Neutrophil (primary cell): ENCODE data around the gene DUS2.

Experiments used
- H3K27ac ChIP-seq: fragments of 200-600 bp; sonication (generic); 2 replicates; pipeline ENCODE4 v1.5.1; 2016; ENCODE audit warnings: mild to moderate bottlenecking, moderate library complexity
- H3K27me3 ChIP-seq: fragments of 200-600 bp; sonication (generic); 2 replicates; pipeline ENCODE4 v1.6.0; 2016; ENCODE audit warnings: mild to moderate bottlenecking
- H3K36me3 ChIP-seq: fragments of 200-600 bp; sonication (generic); 2 replicates; pipeline ENCODE4 v1.5.1; 2017
- H3K4me1 ChIP-seq, 2 experiments: fragments of 200-600 bp in 1 of 2; sonication (generic) in 1 of 2; 1 replicate in 1 of 2; 2 replicates in 1 of 2; pipeline versions ENCODE4 v1.5.1 to v1.6.1; 2013 to 2016; ENCODE audit warnings: low read depth in 1 of 2, low read length in 1 of 2, mild to moderate bottlenecking in 1 of 2, moderate library complexity in 1 of 2; ENCODE audit not compliant: control insufficient read depth in 1 of 2, insufficient read depth in 1 of 2
- H3K4me3 ChIP-seq, 2 experiments: fragments of 200-600 bp in 1 of 2; sonication (generic) in 1 of 2; 1 replicate in 1 of 2; 2 replicates in 1 of 2; pipeline ENCODE4 v1.5.1; 2013 to 2016; ENCODE audit warnings: low read depth in 1 of 2, low read length in 1 of 2, mild to moderate bottlenecking in 1 of 2, moderate library complexity in 1 of 2
- H3K9me3 ChIP-seq: fragments of 200-600 bp; sonication (generic); 2 replicates; pipeline ENCODE4 v1.5.1; 2016
- TF ChIP-seq, protein P1 (sequence below): fragments of 200-600 bp; sonication (generic); IDR thresholded peaks from 2 replicates; pipeline ENCODE4 v1.5.1; 2016; ENCODE audit warnings: antibody characterized with exemption

DUS2 gene

GRCh38 chr16:68078701-68079375 lies 55.8 kb downstream of the DUS2 start:
- Histone ChIP-seq H3K4me1 (peaks cover 85 to 99% of the 10 kb centered on the region in 2 experiments), H3K27me3 (no peaks in the 10 kb centered on the region), H3K4me3 (peak overlapping the region; percentile 33 to 56), H3K36me3 (peaks cover 20% of the 10 kb centered on the region), H3K27ac (peak overlapping the region; percentile 95), H3K9me3 (no peaks in the 10 kb centered on the region)
- TF ChIP-seq, protein P1, sequence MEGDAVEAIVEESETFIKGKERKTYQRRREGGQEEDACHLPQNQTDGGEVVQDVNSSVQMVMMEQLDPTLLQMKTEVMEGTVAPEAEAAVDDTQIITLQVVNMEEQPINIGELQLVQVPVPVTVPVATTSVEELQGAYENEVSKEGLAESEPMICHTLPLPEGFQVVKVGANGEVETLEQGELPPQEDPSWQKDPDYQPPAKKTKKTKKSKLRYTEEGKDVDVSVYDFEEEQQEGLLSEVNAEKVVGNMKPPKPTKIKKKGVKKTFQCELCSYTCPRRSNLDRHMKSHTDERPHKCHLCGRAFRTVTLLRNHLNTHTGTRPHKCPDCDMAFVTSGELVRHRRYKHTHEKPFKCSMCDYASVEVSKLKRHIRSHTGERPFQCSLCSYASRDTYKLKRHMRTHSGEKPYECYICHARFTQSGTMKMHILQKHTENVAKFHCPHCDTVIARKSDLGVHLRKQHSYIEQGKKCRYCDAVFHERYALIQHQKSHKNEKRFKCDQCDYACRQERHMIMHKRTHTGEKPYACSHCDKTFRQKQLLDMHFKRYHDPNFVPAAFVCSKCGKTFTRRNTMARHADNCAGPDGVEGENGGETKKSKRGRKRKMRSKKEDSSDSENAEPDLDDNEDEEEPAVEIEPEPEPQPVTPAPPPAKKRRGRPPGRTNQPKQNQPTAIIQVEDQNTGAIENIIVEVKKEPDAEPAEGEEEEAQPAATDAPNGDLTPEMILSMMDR = no peak

- peaks cover 15% of the 10 kb centered on the region for H3K36me3 ChIP-seq
- peaks cover 87 to 100% of the 10 kb centered on the region in 2 experiments for H3K4me1 ChIP-seq
- H3K4me3 ChIP-seq = peak overlapping the region; percentile 33 to 56
- H3K27ac ChIP-seq = peak overlapping the region; percentile 95
- TF ChIP-seq, protein P1 = no peak
- no peaks in the 10 kb centered on the region for H3K9me3 ChIP-seq
- no peaks in the 10 kb centered on the region for H3K27me3 ChIP-seq
These were observed 56.2 kb downstream of the DUS2 start for GRCh38 chr16:68079376-68079625.

GRCh38 chr16:68079626-68080344 lies 56.7 kb downstream of the DUS2 start:
- H3K4me1 ChIP-seq = peaks cover 87 to 100% of the 10 kb centered on the region in 2 experiments
- no peaks in the 10 kb centered on the region for H3K27me3 ChIP-seq
- H3K9me3 ChIP-seq = no peaks in the 10 kb centered on the region
- peak overlapping the region; percentile 33 to 56 for H3K4me3 ChIP-seq
- H3K36me3 ChIP-seq = peaks cover 14% of the 10 kb centered on the region
- TF ChIP-seq, protein P1 = no peak
- H3K27ac ChIP-seq = peak overlapping the region; percentile 95

DNA sequence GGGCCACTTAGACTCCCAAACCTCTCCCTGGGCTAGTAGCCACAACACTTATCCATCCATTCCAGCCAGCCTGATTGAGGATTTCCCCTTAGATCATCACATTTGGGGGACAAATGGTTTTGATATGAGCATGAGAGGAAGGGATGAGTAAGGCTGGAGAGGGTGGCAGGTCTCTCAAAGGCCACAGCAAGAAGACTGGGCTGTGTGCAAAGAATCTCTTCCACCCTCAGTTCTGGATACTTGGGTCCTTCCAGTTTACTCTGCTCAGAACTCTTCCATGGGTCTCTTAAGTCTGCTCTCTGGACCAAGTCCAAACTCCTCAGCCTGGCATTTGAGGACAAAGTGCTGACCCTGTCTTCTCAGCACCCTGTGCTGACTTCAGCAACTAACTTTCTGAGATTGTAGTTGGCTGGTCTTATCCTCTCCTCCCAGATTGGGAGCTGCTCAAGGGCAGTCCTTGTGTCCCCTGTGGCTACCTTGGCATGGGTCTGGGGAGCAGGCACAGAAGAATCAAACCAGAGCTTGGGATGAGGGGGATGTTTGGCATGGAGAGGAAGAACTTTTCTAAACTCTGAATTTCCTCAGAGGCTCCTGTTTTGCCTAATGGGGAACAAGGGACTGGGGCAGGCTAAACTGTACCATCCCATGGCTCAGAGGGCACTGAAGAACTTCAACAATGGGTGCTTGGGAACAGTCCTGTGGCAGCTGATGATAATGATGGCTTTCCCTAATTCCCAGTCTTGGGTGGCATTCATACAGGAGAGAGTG lies 59.0 kb downstream of the DUS2 start:
- no peaks in the 10 kb centered on the region for H3K9me3 ChIP-seq
- peaks cover 87% of the 10 kb centered on the region in 2 experiments for H3K4me1 ChIP-seq
- TF ChIP-seq, protein P1 = no peak
- peak overlapping the region; percentile 95 for H3K27ac ChIP-seq
- peak overlapping the region in 1 of 2 experiments; percentile 13 for H3K4me3 ChIP-seq
- no peaks in the 10 kb centered on the region for H3K36me3 ChIP-seq
- no peaks in the 10 kb centered on the region for H3K27me3 ChIP-seq

GRCh38 chr16:68082629-68083238 lies 59.6 kb downstream of the DUS2 start:
- TF ChIP-seq, protein P1 = no peak
- Histone ChIP-seq H3K27ac (peak overlapping the region; percentile 95), H3K36me3 (no peaks in the 10 kb centered on the region), H3K27me3 (no peaks in the 10 kb centered on the region), H3K4me1 (peaks cover 87 to 89% of the 10 kb centered on the region in 2 experiments), H3K9me3 (no peaks in the 10 kb centered on the region), H3K4me3 (peak overlapping the region in 1 of 2 experiments; percentile 13)
